ENCODE results near the gene PIAS1.
"Not testable (repeated sequence)": the region's sequence is repeated elsewhere in the genome, so short reads cannot be mapped to it uniquely, and the experiment has no call there.

Gene PIAS1

GRCh38 chr15:68053701-68054627 lies at the start of gene PIAS1:
Gene PIAS1 (plus strand): TSS chr15:68054315. CDS start chr15:68054327, 12 bp downstream.
- peak; percentile 84 for DNase-seq (ENCODE audit: low read depth)

- not testable (repeated sequence) for DNase-seq (ENCODE audit: low read depth)
These were observed 46.5 kb upstream of the PIAS1 start for GRCh38 chr15:68007642-68008041.

DNA sequence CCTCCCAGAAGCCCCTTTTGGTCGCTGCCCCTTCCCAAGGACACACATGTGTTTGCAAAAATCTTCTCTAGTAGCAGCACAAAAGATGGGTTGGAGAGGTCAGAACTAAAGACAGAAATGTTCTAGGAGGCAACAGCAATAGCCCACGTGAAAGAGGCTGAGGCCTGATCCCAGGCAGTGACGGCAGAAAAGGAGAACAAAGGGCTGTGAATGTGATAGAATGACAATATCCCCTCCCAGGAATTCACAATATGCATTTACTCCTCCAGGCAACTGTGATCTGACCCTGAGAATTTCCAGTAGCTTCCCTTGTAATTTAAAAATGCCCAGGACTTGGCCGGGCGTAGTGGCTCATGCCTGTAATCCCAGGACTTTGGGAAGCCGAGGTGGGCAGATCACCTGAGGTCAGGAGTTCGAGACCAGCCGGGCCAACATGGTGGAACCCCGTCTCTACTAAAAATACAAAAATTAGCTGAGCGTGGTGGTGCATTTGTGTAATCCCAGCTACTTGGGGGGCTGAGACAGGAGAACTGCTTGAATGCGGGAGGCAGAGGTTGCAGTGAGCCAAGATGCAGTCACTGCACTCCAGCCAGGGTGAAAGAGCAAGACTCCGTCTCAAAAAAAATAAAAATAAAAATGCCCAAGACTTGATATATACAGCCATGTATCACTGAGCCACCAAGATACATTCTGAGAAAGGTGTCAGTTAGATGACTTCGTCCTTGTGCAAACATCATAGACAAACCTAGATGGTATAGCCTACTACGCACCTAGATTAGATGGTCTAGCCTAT lies 43.6 kb upstream of the PIAS1 start:
- DNase-seq (ENCODE audit: low read depth) = no peak

DNA sequence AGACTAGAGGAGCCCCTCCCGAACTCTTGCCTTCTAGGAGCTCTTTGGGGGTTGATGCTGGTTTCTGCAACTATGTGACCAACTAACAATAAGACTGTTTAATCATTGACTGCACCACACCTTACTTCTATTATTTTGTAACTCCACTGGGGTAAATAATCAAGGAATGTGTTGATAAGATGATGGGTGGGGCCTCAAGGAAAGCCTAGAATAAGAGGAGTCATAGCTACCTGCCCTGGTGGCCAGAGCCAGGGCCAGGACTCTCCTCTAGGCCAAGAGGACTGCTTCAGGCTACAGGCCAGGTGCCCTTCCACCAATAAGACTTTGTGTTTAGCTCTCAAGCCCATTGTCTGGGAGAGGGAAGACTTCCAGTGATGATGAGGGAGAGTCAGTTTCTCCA lies 41.2 kb upstream of the PIAS1 start:
- DNase-seq (ENCODE audit: low read depth) = no peak

GRCh38 chr15:68014219-68014618 lies 39.9 kb upstream of the PIAS1 start:
- no peak for DNase-seq (ENCODE audit: low read depth)

GRCh38 chr15:68015244-68015643 lies 38.9 kb upstream of the PIAS1 start:
- DNase-seq (ENCODE audit: low read depth) = no peak

DNA sequence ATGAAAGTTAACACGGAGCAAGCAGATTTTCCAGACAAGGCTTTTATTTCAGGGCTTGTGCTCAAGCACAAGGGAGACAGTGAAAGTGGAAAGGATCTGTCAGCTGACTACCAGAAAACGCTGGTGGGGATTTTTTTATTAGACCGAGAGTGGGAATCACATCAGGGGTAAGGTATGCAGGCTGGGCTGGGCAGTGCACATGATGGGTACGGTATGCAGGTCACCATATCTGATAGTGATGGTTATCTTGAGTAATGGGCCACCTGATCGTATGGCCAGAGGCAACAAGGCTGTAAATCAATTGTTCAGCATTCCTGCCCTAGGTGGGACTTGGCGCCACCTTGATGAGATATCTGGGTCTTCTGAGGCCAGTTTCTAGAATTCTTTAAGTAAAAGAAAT lies 36.9 kb upstream of the PIAS1 start:
- DNase-seq (ENCODE audit: low read depth) = no peak

DNA sequence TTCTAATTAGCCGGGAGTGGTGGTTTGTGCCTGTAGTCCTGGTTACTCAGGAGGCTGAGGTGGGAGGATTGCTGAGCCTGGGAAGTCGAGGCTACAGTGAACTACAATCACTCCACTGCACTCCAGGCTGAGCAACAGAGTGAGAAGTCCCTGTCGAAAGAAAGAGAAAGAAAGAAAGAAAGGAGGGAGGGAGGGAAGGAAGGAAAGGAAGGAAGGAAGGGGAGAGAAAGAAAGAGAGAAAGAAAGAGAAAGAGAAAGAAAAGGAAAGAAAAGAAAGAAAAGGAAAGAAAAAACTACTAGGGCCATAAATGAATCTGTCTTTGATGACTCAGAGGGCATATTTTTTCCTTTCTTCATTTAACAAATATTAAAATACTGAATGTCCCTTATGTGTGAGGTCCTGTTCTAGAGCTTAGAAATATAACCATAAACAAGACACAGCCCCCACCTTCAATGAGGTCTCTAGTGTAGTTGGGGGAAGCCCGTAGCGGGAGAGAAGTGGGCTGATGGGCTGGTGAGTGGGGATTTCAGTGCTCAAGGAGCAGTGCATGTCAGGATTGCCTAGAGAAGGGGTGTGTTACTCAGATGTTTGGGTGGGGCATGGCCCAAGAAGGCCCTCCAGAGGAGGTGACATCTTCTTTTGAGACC lies 35.2 kb upstream of the PIAS1 start:
- no peak for DNase-seq (ENCODE audit: low read depth)

DNA sequence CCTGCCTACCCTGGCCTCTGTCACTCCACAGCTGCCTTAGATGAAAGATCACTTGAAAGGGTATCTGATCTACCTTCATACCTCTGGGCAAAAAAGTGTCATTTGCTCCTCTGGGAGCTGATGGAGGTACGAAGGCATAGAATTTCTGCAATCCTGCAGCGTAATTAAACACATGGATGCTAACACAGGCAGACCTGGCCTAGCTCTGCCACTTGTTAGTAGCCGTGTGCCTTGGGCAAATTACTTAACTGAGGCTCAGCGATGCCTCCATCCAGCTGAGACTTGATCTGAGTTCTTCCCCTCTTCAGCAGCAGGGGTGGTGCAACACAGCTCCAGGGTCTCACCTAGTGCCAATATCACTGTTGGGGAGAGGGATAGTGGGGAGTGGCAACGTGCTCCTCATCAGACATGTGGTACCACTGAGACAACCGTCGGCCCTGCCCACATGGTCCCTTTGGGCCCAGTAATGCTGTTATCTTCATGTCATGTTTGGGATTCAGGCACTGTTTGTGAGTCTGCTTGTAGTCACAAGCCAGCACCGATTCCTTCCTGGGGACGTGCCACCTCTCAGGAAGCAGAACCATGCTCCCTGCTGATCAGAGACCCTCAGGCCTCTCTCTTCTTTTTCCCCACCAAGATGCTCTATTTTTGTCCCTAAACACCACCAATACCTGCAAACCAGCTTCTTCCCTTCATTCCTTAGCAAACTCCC lies 34.1 kb upstream of the PIAS1 start:
- DNase-seq (ENCODE audit: low read depth) = no peak

DNA sequence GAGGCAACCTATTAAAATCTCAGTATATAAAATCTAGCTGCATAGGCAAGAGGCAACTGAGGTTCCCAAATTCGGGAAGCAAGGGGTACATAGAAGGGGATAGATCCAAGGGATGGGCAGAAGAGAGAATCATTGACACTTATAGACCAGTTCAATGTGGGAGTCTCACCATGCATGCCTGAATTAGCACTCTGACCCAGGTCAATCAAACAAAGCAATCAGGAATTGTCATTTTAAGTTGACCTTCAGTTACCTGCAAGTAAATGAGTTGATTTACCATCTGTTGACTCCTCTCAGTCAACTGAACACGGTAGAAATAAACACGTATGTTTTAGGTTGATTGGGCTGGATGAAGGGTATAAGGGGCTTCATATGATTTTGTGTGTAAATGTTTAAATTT lies 33.4 kb upstream of the PIAS1 start:
- no peak for DNase-seq (ENCODE audit: low read depth)

DNA sequence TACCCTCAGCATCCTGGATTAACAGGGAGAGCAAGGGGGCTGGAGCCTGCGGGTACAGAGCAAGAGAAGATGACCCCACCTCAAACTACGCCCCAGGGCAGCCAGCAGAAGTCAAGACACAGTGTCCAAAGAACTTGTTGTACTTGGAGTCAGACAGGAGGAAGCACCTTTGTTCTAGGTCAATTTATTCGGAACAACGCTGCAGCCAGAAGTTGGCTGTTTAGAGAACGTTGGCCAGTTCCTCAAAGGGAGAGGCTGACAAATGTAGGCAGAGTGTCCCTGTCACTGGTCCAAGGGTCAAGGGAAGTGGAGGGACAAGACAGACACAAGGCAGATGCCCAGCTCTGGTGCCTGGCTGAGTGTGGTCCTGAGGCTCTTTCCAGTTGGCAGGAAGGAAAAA lies 32.1 kb upstream of the PIAS1 start:
- DNase-seq (ENCODE audit: low read depth) = no peak

GRCh38 chr15:68023307-68024101 lies 30.6 kb upstream of the PIAS1 start:
- DNase-seq (ENCODE audit: low read depth) = no peak

GRCh38 chr15:68025835-68026424 lies 28.2 kb upstream of the PIAS1 start:
- no peak for DNase-seq (ENCODE audit: low read depth)

GRCh38 chr15:68027388-68027787 lies 26.7 kb upstream of the PIAS1 start:
- no peak for DNase-seq (ENCODE audit: low read depth)

- no peak for DNase-seq (ENCODE audit: low read depth)
These were observed 25.8 kb upstream of the PIAS1 start for GRCh38 chr15:68028137-68028887.

- DNase-seq (ENCODE audit: low read depth) = no peak
These were observed 25.3 kb upstream of the PIAS1 start for GRCh38 chr15:68028888-68029207.

GRCh38 chr15:68029959-68030358 lies 24.2 kb upstream of the PIAS1 start:
- no peak for DNase-seq (ENCODE audit: low read depth)

DNA sequence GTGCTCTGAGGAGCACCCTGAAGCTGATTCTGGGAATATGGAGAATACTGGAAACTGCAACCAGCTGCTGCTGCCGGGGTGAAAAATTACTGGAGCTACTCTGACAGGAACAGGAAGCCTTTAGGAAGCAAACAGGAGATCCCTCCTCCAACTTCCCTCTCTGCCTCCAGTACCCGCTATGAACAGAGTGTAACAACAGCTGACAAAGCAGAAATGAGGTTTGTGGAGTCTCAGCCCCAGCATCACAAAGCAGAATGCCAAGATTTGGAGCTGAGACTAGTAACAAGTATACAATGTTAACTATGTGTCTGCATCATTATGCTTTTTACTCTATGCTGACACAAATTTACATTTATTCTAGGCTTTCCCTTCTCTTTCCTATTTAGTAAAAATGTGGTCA lies 22.7 kb upstream of the PIAS1 start:
- DNase-seq (ENCODE audit: low read depth) = no peak

- no peak for DNase-seq (ENCODE audit: low read depth)
These were observed 21.4 kb upstream of the PIAS1 start for GRCh38 chr15:68032672-68033071.

GRCh38 chr15:68034081-68034480 lies 20.0 kb upstream of the PIAS1 start:
- no peak for DNase-seq (ENCODE audit: low read depth)

Measured in stimulated activated CD8-positive, alpha-beta memory T cell treated with anti-CD3 and anti-CD28 coated beads, Interleukin-7, amount 100 ng/mL, for 24 hours (primary cell).